Stimulated activated CD4-positive, alpha-beta T cell treated with anti-CD3 and anti-CD28 coated beads, Interleukin-2, amount 100 ng/mL, for 4 hours (primary cell): ENCODE data around the gene GSTP1.
"Not testable (repeated sequence)": the region's sequence is repeated elsewhere in the genome, so short reads cannot be mapped to it uniquely, and the experiment has no call there.

Source experiments
- DNase-seq: peaks from one replicate; pipeline ENCODE4 v3.0.0-alpha.2; 2020; ENCODE audit warnings: low read depth

Gene GSTP1

DNA sequence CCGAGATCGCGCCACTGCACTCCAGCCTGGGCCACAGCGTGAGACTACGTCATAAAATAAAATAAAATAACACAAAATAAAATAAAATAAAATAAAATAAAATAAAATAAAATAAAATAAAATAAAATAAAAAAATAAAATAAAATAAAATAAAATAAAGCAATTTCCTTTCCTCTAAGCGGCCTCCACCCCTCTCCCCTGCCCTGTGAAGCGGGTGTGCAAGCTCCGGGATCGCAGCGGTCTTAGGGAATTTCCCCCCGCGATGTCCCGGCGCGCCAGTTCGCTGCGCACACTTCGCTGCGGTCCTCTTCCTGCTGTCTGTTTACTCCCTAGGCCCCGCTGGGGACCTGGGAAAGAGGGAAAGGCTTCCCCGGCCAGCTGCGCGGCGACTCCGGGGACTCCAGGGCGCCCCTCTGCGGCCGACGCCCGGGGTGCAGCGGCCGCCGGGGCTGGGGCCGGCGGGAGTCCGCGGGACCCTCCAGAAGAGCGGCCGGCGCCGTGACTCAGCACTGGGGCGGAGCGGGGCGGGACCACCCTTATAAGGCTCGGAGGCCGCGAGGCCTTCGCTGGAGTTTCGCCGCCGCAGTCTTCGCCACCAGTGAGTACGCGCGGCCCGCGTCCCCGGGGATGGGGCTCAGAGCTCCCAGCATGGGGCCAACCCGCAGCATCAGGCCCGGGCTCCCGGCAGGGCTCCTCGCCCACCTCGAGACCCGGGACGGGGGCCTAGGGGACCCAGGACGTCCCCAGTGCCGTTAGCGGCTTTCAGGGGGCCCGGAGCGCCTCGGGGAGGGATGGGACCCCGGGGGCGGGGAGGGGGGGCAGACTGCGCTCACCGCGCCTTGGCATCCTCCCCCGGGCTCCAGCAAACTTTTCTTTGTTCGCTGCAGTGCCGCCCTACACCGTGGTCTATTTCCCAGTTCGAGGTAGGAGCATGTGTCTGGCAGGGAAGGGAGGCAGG lies at the start of gene GSTP1:
TSS of gene GSTP1 (plus strand) at position 566 of the 958 bp plus-strand sequence. CDS start at position 598, 32 bp downstream.
- peak; percentile 67 for DNase-seq

DNA sequence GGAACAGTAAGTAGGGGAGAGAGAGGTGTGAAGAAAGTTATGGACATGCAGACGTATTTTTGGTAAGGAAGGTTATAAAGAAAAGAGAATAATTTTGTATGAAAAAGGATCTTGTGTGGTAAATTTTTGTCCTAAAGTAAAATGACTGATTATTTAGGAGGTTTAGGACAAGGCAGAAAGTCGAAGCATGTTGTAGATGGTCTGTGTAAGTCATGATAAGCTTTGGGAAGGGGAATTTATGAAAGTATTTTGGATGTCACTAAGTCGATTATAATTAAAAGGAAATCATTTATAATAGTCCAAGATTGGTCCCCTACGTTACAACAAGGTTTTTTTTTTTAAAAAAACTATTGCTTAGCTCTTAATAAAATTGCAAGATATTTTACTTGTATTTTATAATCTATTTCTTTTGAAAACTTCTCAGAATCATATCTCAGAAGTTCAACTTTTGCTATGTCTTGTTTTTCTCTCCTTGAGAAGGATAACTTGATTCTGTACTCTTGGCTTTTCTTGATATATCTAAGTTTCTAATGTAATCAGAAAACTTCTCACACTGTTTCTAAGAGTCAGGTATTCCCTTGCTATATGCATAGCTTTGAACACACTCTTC lies 49.4 kb upstream of the GSTP1 start:
- no peak for DNase-seq

DNA sequence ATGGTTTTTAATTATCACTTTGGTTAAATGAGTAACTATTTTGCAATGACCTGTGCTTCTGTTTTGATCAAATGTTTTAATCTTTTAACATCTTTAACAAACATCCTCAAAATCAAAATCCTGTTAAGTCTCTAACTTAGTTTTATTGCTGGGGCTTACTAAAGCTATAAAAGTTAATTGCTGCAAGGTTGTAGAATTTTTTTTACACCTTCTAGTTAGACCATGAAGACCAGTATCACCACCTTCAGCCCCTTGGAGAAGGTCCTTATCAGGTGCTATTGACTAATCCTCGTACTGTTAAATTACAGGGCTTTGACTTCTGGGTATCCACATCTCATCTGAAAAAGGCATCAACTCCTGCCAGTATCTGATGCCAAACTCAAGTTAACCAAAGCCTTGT lies 48.1 kb upstream of the GSTP1 start:
- no peak for DNase-seq

DNA sequence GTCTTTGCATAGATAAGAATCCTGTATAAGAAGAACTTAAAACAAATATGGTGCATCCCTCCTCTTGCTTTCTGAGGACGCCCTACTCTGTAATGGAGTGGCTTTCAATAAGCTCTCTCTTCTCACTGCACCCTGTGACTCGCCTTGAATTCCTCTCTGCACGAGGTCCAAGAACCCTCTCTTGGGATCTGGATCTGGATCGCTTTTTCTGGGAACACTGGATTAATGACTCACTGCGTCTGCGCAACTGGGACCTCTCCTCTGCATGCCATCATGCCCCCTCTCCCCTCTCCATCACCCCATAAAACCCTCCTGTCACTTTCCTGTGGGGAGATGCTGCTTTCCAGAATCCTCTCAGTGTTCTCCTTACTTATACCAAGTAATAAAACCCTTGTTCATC lies 45.3 kb upstream of the GSTP1 start:
- DNase-seq: no peak

DNA sequence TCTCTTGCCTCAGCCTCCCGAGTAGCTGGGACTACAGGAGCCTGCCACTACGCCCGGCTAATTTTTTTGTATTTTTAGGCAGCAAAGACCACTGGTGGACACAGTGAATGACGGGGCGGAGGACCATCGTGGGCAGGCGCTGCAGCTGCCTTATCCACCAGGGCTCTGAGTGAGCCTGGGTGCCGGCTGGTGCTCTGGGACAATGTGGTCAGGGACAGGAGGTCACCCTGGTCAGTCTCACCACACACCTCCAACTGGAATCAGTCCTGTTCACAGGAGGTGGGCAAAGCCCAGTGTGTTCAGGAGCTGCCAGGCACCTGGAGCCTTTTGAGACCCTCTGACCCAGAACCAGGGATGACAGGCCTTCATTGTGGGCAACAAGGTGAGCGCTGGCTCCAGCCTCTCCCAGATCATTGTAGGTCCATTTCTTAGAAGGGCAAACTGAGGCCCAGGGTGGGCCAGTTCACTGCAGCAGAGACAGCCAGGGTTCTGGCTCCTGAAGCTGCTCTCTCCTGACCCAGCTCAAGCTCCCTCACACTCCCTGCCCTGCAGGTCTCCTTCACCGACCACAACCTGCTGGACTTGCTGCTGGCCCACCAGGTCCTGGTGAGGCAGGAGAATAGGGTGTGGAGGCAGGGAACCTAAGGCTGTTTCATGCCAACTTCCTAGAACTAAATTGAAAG lies 44.6 kb upstream of the GSTP1 start:
- DNase-seq: no peak

DNA sequence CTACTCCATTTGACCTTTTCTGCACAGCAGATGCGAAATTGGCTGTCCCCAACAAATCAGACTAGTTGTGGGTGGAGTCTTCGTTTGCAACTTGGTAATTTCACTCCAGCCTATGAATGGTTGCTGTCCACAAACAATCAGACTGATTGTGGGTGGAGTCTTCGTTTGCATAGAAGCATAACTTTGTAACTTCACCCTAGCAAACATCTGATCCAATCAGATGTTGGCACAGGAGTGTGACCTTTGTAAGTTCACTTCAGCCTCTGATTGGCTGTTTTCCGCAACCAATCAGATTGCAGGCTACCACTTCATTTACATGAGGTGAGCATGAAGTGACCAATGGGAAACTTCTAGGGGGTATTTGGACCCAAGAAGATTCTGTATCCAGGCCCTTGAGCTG lies 44.1 kb upstream of the GSTP1 start:
- DNase-seq: no peak

DNA sequence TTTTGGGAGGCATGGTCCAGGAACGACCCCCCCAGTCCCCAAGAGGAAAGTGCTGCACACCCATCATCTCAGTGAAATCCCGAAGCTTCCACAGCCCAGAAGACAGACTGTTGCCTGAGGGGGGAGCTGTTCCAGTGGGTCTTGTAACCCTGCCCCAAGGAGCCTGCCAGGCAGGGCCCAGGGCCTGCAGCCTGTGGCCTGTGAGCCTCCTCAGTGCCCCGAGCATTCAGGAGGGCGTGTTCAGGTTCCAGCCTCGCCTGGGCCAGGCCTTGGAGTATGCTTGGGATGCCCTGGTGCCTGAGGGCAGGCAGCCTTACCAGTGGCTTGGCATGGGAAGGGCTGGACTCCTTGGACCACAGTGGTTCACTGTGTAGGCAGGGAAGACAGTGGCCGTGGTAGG lies 42.4 kb upstream of the GSTP1 start:
- no peak for DNase-seq

DNA sequence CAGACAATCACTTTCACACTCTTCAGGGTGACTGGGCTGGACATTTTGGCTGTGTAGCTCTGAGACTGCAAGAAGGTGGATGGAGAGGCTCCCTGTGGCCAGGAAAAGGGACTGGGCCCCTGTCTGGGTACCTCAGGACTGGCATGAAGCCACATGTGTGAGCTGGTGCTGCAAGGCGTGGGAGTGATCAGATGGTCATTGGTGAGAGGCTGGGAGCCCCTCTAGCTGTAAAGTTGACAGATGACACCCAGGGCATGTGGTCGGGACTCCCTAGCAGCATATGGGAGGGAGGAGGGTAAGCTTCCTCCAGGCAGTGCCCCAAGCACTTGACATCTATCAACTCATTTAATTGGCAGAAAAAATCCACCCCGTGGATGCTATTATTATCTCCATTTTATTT lies 41.4 kb upstream of the GSTP1 start:
- DNase-seq: no peak

DNA sequence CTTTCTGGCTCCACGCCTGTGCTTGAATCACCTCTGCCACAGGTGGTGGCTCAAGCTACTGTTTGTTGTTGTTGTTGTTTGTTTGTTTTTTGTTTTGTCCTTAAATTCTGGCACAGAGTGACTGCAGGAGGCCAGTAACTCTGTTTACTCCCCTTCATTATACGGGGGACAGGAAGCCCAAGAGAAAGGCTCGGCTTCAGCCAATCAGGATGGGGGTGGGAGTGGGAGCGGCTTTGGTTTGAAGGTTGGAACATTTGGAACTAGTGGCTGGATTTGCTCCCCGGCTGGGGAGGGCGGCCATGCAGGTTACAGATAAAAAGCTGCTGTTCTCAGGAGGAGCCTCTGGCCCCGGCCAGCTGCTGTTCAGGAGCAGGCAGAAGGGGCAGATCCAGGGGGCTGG lies 40.6 kb upstream of the GSTP1 start:
- DNase-seq: no peak

DNA sequence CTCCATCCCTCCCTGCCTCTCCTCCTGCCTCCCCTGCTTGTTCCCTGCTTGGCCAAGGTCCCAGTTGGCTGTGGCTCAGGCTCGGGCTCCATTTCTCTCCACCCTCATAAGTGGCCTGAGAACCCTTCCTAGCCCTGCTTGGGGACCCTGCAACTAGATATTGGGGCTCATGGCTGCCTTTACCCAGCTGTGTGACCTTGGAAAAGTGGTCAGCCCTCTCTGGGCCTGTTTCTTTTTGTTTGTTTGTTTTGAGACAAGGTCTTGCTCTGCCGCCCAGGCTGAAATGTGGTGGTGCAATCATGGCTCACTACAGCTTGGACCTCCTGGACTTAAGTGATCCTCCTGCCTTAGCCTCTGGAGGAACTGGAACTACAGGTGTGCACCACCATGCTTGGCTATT lies 40.0 kb upstream of the GSTP1 start:
- no peak for DNase-seq

DNA sequence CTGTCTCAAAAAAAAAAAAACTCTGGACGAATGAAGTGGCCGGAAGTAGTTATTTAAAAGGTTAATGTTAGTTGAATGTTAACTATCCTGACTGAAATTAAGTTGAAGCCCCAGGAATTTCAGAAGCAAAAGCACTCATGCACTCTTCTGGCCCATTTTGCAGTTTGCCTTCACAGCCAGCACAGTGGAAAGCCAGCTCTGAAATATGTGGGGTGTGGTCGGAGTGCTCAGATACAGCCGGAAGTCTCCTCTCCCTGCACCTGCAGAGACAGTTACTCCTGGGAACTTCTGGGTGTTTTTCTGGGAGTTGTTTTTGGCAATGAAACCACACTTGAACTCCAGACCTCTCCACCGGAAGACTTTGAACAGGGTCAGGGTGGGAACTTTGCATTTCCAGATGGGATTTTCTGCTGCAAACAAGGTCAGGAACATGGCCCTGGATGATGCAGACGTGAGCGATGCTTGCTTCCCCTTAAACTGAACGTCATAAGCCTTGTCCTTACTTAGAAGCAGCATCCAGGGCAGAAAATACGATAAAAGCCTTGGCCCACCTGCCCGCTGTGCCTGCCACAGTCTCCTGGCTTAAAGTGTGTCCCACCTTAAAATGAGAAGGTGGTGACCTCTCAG lies 38.9 kb upstream of the GSTP1 start:
- DNase-seq: no peak

DNA sequence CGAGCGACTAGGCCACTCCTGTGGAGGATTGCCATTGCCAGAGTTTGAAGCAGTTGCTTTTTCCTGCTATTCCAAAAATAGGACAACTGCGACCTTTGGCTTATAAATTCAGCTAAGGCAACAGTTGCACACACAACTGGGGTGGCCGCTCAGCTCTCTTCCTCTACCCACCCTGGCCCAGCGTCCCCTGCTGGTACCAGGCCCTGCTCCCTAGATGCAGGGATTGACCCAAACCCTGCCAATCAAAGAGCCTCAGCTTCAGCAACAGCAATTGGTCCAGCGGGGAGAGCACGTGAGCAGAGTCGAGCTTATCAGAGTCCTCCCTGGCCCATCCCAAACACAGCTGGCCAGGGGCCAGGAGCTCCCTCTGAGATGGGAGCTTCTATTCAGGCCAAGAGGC lies 38.3 kb upstream of the GSTP1 start:
- DNase-seq: no peak

DNA sequence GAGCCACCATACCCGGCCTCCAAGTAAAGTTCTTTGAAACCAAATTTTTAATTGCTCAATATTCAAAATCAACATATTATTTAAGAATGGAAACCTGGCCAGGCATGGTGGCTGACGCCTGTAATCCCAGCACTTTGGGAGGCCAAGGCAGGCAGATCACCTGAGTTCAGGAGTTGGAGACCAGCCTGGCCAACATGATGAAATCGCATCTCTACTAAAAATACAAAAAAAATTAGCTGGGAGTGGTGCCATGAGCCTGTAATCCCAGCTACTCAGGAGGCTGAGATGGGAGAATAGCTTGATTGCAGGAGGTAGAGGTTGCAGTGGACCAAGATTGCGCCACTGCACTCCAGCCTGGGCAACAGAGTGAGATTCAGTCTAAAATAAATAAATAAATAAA lies 35.5 kb upstream of the GSTP1 start:
- not testable (repeated sequence) for DNase-seq

DNA sequence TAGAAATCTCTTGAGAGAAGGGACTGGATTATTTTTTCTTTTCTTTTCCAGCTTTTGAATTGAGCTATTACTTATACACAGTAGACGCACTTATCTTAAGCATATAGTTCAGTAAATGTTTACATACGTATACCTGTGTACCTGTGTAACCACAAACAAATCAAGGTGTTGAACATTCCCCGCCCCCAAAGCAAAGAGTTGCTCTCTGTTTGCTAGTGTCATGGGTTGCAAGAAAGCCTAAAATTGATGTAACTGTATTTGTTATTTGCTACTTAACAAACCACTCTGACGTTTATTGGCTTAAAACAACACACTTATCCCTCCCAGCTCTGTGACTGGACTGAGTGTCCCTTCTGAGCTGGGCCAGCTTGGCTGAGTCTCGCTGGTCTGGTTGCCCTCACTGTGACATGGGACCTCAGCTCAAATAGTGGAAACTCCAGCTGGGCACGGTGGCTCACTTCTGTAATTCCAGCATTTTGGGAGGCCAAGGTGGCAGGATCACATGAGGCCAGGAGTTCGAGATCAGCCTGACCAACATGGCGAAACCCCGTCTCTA lies 35.0 kb upstream of the GSTP1 start:
- DNase-seq: no peak

DNA sequence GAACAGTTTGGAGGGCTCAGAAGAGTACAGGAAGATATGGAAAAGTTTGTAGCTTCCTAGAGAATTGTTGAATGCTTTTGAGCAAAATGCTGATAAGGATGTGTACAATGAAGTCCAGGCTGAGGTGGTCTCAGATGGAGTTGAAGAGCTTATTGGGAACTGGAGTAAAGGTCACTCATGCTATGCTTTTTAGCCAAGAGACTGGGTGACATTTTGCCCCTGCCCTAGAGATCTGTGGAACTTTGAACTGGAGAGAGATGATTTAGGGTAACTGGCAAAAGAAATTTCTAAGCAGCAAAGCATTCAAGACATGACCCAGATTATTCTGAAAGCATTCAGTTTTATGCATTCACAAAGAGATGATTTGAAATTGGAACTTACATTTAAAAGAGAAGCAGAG lies 32.5 kb upstream of the GSTP1 start:
- DNase-seq: no peak

DNA sequence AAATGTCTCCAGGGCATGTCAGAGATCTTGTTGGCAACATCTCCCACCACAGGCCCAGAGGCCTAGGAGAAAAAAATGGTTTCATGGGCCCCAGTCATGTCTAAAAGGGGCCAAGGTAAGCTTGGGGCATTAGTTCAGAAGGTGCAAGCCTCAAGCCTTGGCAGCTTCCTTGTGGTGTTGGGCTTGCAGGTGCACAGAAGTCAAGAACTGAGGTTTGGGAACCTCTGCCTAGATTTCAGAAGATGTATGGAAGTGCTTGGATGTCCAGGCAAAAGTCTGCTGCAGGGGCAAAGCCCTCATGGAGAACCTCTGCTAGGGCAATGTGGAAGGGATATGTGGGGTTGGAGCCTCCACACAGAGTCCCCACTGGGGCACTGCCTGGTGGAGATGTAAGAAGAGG lies 31.9 kb upstream of the GSTP1 start:
- not testable (repeated sequence) for DNase-seq

DNA sequence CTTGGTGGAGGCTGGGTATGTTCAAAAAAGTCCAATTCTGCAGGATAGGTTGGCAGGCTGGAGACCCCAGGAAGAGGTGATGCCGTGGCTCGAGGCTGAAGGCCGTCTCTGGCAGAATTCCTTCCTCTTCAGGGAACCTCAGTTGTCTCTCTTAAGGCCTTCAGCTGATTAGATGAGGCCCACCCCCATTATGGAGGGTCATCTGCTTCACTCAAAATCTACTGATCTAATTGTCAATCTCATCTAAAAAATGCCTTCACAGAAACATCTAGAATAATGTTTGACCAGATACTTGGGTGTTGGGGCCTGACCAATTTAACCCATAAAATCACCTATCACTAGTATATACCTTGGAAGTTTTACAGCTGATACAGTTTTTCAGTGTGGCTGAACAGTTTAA lies 27.4 kb upstream of the GSTP1 start:
- no peak for DNase-seq

DNA sequence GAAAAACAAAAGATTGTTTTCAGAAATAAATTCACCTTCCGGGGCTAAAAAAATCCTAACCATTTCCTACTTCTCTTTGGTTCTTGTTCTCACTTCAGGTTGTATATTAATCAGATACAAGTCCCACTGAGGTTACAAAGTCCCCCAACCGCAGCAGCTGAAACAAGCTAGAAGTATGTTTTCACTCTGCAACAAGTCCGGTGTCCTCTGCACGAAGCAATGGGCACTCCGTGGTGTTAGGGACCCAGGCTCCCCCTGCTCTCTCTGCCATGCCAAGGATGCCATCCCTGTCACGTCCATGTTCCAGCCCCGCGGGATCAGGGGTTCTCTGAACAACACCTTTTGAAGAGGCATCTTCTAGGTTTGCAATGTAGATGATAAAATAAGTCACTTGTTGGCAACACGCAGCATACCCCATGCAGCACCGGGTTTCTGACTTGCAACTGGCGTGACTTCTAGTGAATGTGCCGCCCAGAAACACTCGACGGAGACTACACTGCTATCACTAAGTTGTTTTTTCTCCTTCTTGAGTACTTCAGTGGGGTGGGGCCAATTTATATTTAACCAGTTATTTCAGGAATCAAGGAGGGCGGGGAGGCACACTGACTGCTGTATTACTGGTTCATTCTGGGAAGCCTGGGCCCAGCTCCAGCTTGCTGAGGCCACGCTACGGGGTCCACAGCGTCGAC lies 25.4 kb upstream of the GSTP1 start:
- DNase-seq: no peak

DNA sequence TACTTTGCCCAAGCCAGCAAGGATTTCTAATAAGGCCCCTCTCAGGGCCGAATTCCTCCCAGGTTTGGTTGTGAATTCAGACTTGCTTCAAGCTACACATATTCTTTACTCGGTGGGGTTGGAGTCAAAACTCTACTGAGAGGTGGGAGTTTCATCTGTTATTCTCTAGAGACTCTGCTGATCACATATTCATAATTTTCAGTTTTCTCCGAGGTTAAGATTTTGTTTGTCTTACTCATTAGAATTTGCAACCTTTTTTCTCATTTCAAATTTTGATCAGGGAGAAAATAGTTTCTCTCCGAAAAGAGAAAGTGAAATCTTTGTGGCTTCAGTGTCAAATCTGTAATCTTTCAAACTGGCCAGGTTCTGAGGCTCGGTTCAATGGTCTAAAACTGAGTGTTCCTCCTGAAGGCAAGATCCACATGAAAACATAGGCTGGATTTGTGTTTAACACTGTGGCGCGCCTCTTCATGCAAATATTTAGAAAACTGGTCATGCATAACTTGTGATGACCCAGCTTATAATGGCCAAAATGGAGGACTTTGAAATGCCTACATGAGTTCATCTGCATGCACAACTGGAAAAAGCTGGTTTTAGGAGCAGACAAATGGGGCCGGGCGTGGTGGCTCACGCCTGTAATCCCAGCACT lies 21.5 kb upstream of the GSTP1 start:
- no peak for DNase-seq

DNA sequence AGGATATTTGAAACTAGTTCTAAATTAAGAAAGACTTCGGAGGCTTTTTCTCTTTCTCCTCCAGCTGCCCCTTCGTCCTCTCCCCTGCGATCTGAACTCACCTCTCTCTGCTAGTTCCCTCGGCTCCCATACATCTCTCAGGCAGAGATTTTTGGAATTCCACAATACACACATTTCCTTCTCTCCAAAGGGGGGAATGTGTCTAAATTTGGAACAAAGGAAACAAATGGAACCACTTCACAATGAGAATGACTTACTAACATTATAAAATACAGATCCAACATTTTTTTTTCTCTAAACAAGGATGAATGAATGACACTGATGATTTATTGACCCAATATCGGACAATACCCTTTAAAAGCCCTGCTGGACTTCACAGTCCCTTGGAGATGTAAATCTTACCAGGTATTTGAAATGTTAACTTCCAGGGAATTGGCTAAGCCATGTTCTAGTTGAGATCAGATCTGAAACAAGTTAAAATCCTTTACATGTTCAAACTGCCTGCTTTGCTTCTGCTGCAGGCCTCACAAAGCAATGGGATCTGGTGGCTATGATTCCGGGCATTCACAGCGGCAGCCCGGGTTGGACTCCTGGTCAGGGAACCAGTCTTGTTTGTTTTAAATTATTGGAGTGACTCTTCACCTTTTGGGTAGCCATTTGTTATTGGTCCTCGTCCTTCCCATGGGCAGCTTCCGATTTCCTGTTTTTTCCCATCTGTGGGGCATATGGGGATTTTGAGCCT lies 20.5 kb upstream of the GSTP1 start:
- no peak for DNase-seq
